NCI-H510A treated with DMSO at 0.1 percent for 48 hours (cell line): Measurements from ENCODE around the gene PRKACB.
A peak's percentile ranks its signal among the peaks of the same experiment; 100 is the strongest.

Experiments
- DNase-seq: peaks from one replicate; lab custom pipeline; 2025; lab: John Stamatoyannopoulos, UW

The PRKACB gene

GRCh38 chr1:84156210-84156621 lies 12.1 kb downstream of the PRKACB start:
- DNase-seq = no peak

DNA sequence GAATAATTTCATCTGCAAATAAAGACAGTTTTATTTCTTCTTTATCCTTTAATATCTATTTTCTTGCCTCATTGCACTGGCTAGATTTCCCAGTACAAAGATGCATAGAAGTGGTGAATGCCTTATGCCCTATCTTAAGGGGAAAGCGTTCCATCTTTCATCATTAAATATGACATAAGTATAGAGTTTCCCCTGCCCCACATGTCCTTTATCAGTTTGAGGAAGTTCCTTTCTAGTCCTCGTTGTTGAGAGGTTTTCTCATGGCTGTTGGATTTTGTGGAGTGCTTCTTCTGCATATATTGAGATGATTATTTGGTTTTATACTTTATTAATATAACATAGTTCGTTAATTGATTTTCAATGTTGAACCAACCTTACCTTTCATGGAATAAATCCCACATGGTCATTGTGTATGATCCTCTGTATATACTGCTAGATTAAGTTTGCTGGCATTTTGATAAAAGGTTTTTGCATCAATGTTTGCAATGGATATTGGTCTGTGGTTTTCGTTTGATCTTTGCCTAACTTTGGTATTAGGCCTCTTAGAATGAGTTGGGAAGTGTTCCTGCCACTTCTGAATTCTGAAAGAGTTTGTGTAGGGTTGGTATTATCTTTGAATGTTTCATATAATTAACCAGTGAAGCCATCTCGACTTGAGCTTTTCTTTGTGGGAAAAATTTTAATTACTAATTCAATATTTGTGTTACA lies 15.6 kb downstream of the PRKACB start:
- DNase-seq = no peak

GRCh38 chr1:84162295-84162694 lies 18.2 kb downstream of the PRKACB start:
- no peak for DNase-seq

- DNase-seq = no peak
These were observed 19.3 kb downstream of the PRKACB start for GRCh38 chr1:84163123-84163931.

- DNase-seq = no peak
These were observed 20.1 kb downstream of the PRKACB start for GRCh38 chr1:84164161-84164560.

GRCh38 chr1:84164567-84165021 lies 20.5 kb downstream of the PRKACB start:
- no peak for DNase-seq

DNA sequence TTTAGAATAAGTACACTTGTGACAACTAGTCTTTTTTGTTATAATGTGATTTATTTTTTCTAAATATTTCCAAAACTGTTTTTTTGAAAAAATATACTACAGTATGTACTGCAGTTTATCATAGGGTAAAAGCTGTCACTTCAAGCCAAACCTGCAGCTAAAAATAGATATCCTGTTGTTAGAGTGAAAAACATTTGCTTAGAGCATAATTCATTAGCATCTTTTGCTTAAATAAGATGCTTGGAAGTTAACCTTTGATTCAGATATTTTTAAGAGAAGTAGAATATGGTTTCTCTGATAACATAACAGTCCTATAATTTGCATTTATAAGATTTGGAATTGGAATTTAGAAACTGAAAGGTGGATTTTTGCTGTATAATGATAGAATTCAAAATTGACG lies 21.5 kb downstream of the PRKACB start:
- DNase-seq = no peak

DNA sequence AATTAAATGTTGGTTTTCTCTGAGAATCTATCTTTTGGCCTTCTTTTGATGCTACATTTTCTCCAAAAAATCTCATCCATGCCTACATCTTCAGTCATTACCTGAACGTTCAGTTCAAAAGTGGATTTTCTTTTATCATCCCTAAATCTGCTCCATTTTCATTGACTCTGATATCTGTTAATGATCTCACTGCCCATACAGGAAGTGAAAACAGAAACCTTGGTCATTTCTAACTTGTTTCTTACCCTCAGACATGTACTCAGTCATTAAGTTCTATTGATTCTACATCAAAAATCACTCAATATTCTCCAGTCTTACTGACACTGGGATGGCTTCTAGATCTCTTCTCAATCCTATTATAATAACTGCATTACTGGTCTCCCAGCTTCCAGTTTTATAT lies 22.7 kb downstream of the PRKACB start:
- no peak for DNase-seq

- DNase-seq = no peak
These were observed 24.7 kb downstream of the PRKACB start for GRCh38 chr1:84168783-84169182.

- DNase-seq = no peak
These were observed 26.1 kb downstream of the PRKACB start for GRCh38 chr1:84170171-84170570.

DNA sequence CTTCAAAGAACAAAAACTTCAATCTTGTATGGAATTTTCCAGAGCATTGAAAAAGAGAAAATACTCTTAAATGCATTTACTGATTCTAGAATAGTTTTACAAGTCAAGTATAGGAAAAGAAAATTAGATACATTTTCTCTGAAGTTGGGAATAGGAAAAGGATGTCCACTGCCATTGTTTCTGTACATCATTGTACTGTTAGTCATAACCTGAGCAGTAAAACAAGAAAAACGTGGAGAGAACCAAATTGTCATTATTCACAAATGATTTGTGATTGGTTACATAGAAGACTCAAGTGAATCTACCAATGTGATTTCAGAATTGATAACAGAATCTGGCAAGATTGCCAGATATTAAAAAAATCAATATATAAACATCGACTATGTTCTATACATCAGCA lies 27.4 kb downstream of the PRKACB start:
- DNase-seq = no peak

- DNase-seq = no peak
These were observed 30.0 kb downstream of the PRKACB start for GRCh38 chr1:84174051-84174556.

GRCh38 chr1:84181350-84182005 lies 37.4 kb downstream of the PRKACB start:
- DNase-seq = no peak

GRCh38 chr1:84190455-84190854 lies 46.4 kb downstream of the PRKACB start:
- DNase-seq = no peak

DNA sequence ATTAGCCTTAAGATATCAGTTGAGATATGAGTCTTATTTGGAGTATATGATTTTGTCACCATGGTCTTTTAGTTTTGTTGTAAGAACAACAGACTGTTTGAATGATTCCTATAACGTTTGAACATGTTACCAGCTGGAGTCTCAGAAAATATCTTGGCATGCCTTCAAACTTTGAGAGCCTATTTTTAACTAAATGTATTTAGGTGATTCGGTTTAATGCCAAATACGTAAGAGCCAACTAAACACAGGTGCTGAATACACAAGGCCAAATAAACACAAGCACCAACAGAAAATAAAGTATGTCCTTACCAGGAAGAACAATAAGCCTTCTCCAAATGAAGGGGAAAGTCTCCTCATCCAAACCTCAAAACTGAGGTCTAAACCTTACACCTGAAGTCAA lies 48.6 kb downstream of the PRKACB start:
- no peak for DNase-seq

GRCh38 chr1:84198832-84199231 lies 54.8 kb downstream of the PRKACB start:
- no peak for DNase-seq

DNA sequence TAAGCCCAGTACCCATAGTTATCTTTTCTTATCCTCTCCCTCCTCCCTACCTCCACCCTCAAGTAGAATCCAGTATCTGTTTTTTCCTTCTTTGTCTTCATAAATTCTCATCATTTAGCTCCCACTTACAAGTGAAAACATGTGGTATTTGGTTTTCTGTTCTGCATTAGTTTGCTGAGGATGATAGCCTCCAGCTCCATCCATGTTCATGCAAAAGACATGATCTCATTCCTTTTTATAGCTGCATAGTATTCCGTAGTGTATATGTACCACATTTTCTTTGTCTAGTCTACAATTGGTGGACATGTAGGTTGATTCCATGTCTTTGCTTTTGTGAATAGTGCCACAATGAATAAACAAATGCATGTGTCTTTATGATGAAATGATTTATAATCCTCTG lies 55.2 kb downstream of the PRKACB start:
- DNase-seq = no peak

DNA sequence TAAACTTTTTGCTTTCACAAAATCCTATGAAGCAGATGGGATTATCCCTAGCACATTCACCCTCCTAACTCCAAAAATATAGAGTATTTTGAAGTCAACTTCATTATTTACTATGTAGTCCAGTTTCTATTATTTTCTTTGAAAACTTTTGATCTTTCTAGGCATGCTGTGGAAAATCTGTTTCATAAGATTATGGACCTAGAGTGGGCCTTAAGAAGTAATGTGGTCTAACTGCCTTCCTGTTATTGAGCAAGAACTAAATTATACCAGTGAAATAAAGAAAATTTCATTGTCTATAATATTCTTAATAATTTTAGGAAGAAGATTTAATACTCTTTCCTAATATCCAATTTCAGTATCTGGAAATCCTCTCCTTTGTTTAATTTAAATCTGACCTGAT lies 58.1 kb downstream of the PRKACB start:
- no peak for DNase-seq

DNA sequence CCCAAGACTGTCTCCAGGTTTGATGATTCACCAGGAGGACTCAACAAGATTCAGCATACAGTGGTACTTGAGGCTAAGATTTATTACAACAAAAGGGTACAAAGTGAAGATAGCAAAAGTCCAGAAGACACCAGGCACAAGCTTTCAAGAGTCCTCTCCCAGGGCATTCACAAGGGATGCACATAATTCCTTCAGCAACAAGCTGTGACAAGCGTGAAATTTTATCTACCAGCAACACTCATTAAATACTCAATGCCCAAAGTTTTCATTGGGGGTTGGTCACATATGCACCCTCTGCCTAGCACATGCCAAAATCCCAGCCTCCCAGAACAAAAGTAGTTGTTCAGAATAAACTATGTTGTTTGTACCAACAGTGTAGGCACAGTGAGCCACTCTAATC lies 62.3 kb downstream of the PRKACB start:
- DNase-seq = peak; percentile 45

DNA sequence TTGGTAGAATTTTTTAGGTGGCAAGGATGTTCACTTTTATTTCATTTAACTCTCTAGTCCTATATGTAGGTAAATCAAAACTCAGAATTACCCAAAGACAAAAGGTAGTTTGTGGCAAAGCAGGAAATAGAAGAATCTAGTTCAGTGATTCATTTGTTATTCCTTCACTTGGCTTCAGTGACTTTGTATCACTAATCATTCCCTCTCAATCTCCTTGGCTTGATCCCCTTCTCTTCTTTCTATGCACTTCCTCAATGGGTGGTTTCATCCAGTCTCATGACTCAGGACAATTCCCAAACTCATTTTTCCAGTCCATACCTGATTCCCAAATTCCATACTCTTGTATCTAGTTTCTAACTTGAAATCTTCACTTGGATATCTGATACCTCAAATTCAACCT lies 64.9 kb downstream of the PRKACB start:
- DNase-seq = no peak

DNA sequence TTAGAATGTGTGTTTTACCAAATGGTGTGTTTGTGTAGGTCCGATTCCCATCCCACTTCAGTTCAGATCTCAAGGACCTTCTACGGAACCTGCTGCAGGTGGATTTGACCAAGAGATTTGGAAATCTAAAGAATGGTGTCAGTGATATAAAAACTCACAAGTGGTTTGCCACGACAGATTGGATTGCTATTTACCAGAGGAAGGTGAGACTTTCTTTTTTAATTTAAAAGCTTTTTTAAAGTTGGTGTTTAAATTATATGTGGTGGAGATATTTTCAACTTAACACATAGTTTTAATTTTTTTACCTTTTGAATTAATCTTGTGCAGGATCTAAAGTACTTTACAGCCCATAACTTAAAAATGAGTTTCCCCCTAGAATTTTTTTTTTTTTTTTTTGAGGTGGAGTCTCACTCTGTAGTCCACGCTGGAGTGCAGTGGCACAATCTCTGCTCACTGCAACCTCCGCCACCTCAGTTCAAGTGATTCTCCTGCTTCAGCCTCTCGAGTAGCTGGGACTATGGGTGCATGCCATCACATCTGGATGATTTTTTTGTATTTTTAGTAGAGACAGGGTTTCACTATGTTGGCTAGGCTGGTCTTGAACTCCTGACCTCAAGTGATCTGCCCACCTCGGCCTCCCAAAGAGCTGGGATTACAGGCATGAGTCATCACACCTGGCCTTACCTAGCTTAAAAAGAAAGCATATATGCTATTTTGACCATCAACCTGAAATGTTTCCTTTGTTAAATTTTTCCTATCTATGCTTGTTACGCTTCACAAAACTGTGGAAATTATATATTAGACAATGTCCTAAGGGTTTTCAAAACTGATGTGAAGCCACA lies 70.3 kb downstream of the PRKACB start:
- DNase-seq = no peak

DNA sequence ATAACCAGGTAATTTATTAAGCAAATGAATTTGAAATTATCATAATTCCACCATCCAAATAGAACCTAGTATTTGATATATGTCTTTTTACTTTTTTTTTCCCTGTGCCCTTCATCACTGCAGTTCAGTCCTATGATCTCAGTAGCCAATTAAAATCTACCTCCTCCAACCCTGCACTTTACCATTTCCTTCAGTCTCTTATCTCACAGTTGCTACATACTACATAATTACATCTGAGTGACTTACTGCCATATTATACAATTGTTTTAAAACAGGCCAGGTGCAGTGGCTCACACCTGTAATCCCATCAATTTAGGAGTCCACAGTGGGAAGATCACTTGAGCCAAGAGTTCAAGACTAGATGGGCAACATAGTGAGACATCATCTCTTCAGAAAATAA lies 73.2 kb downstream of the PRKACB start:
- no peak for DNase-seq
